ENCODE results near the gene JAZF1.
A peak's percentile ranks its signal among the peaks of the same experiment; 100 is the strongest.

The JAZF1 gene

GRCh38 chr7:28138837-28139236 lies 41.8 kb downstream of the JAZF1 start:
- no peak for DNase-seq (ENCODE audit: low spot score in 2 of 2)
- no peak overlapping the region for H3K27ac Mint-ChIP-seq
- no peak for ATAC-seq
- H3K9me3 Mint-ChIP-seq = no peaks in the 10 kb centered on the region
- no peak overlapping the region for H3K4me3 Mint-ChIP-seq
- peaks cover 37% of the 10 kb centered on the region for H3K4me1 Mint-ChIP-seq
- H3K36me3 Mint-ChIP-seq = no peaks in the 10 kb centered on the region

GRCh38 chr7:28137463-28137862 lies 43.1 kb downstream of the JAZF1 start:
- DNase-seq (ENCODE audit: low spot score in 2 of 2) (no peak), ATAC-seq (no peak)
- no peaks in the 10 kb centered on the region for H3K36me3 Mint-ChIP-seq
- H3K9me3 Mint-ChIP-seq = no peaks in the 10 kb centered on the region
- H3K4me3 Mint-ChIP-seq = no peak overlapping the region
- H3K4me1 Mint-ChIP-seq = peaks cover 40% of the 10 kb centered on the region
- no peak overlapping the region for H3K27ac Mint-ChIP-seq

GRCh38 chr7:28136885-28137284 lies 43.7 kb downstream of the JAZF1 start:
- Mint-ChIP-seq H3K36me3 (no peaks in the 10 kb centered on the region), H3K4me1 (peaks cover 45% of the 10 kb centered on the region), H3K4me3 (no peak overlapping the region), H3K27ac (no peak overlapping the region), H3K9me3 (no peaks in the 10 kb centered on the region)
- DNase-seq (ENCODE audit: low spot score in 2 of 2) (no peak), ATAC-seq (peak; percentile 58)

- peak; percentile 88 for ATAC-seq
- Mint-ChIP-seq H3K27ac (no peak overlapping the region), H3K4me1 (peaks cover 45% of the 10 kb centered on the region), H3K4me3 (no peak overlapping the region), H3K9me3 (no peaks in the 10 kb centered on the region), H3K36me3 (no peaks in the 10 kb centered on the region)
- DNase-seq (ENCODE audit: low spot score in 2 of 2) = no peak
These were observed 44.2 kb downstream of the JAZF1 start for GRCh38 chr7:28136420-28136819.

DNA sequence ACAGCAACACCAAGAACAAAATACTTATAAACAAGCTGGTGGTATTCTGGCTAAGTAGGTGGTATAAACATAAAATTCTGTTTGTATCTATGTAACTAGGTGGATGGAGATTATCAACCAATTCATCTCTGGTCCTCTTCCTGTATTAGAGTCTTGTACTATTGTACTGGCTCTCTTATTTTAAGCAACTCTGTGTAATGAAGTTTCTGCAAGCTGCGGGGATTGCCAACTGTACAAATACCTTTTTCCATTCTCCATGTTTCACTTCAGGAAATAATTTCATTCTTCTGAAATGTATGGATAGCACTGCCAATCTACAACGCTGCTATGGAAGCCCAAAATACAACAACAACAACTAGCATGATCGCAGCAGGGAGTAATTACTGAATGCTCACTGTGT lies 44.8 kb downstream of the JAZF1 start:
- Mint-ChIP-seq H3K27ac (no peak overlapping the region), H3K9me3 (no peaks in the 10 kb centered on the region), H3K4me1 (peaks cover 45% of the 10 kb centered on the region), H3K36me3 (no peaks in the 10 kb centered on the region), H3K4me3 (no peak overlapping the region)
- DNase-seq (ENCODE audit: low spot score in 2 of 2) = no peak
- ATAC-seq = no peak

- H3K9me3 Mint-ChIP-seq = no peaks in the 10 kb centered on the region
- no peak overlapping the region for H3K27ac Mint-ChIP-seq
- H3K36me3 Mint-ChIP-seq = no peaks in the 10 kb centered on the region
- DNase-seq (ENCODE audit: low spot score in 2 of 2) (no peak), ATAC-seq (no peak)
- H3K4me1 Mint-ChIP-seq = peaks cover 45% of the 10 kb centered on the region
- H3K4me3 Mint-ChIP-seq = no peak overlapping the region
These were observed 45.3 kb downstream of the JAZF1 start for GRCh38 chr7:28135315-28135714.

GRCh38 chr7:28133872-28134271 lies 46.7 kb downstream of the JAZF1 start:
- Mint-ChIP-seq H3K4me1 (peaks cover 50% of the 10 kb centered on the region), H3K27ac (no peak overlapping the region), H3K36me3 (no peaks in the 10 kb centered on the region), H3K9me3 (no peaks in the 10 kb centered on the region), H3K4me3 (no peak overlapping the region)
- no peak for DNase-seq (ENCODE audit: low spot score in 2 of 2)
- no peak for ATAC-seq

GRCh38 chr7:28132959-28133870 lies 47.4 kb downstream of the JAZF1 start:
- Mint-ChIP-seq H3K9me3 (no peaks in the 10 kb centered on the region), H3K4me3 (no peak overlapping the region), H3K4me1 (peaks cover 55% of the 10 kb centered on the region), H3K27ac (peak overlapping the region; percentile 18), H3K36me3 (no peaks in the 10 kb centered on the region)
- ATAC-seq (peak; percentile 86), DNase-seq (ENCODE audit: low spot score in 2 of 2) (no peak)

- ATAC-seq (no peak), DNase-seq (ENCODE audit: low spot score in 2 of 2) (no peak)
- Mint-ChIP-seq H3K27ac (no peak overlapping the region), H3K4me3 (no peak overlapping the region), H3K9me3 (no peaks in the 10 kb centered on the region), H3K36me3 (no peaks in the 10 kb centered on the region), H3K4me1 (peaks cover 51% of the 10 kb centered on the region)
These were observed 50.3 kb downstream of the JAZF1 start for GRCh38 chr7:28130277-28130676.

DNA sequence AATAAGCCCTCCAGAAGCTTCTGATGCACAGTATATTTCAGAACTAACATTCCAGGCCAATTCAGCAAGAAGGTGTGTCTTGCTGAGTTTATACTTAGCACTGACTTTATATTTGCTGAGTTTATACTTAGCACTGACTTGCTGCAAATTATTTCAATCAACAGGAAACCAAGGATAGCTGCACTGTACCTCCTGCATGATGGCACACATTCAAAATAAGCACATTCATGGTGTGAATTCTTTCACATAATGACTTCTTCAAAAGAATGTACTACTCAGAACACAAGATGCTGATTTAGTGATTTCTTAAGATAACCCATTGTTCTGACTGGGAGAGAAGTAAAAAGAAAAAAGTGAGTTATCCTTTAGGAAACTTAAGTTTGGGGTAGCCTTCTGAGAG lies 52.0 kb downstream of the JAZF1 start:
- DNase-seq (ENCODE audit: low spot score in 2 of 2) (no peak), ATAC-seq (peak; percentile 71)
- Mint-ChIP-seq H3K27ac (peak overlapping the region; percentile 34), H3K4me1 (peaks cover 60% of the 10 kb centered on the region), H3K9me3 (no peaks in the 10 kb centered on the region), H3K4me3 (no peak overlapping the region), H3K36me3 (no peaks in the 10 kb centered on the region)

DNA sequence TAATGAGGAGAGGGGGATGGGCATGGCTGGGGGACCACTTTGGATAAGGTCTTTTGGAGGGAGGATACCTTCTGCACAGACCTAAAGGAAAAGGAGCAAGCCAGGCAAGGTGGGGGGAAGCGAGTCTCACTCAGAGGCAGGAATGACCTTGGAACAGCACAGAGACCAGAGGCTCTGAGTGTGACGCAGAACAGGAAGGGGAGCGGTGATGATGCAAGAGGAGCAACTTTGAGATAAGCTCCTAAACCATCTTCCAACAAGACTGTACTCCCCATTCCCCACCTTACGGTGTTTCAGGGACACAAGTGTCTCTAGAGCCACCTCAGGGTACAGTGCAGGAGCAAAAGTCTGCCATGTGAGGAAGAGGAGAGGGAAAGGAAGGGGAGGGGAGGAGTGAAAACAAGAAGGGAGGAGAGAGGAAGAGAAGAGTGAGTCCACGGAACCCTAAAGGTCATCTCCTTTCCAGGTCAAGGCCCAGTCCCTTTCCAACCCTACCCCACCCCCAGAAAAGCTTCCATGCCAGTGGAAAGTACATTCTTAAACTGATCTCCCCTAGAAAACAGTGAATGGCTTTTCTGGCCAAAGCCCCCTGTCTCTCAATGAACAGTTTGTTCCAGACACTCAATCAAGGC lies 54.1 kb downstream of the JAZF1 start:
- DNase-seq (ENCODE audit: low spot score in 2 of 2) = no peak
- Mint-ChIP-seq H3K9me3 (no peaks in the 10 kb centered on the region), H3K4me3 (no peak overlapping the region), H3K27ac (no peak overlapping the region), H3K36me3 (no peaks in the 10 kb centered on the region), H3K4me1 (peaks cover 64% of the 10 kb centered on the region)
- ATAC-seq = no peak

GRCh38 chr7:28125431-28126409 lies 54.9 kb downstream of the JAZF1 start:
- Mint-ChIP-seq H3K9me3 (no peaks in the 10 kb centered on the region), H3K4me1 (peaks cover 72% of the 10 kb centered on the region), H3K27ac (no peak overlapping the region), H3K36me3 (no peaks in the 10 kb centered on the region), H3K4me3 (no peak overlapping the region)
- DNase-seq (ENCODE audit: low spot score in 2 of 2) (no peak), ATAC-seq (no peak)

DNA sequence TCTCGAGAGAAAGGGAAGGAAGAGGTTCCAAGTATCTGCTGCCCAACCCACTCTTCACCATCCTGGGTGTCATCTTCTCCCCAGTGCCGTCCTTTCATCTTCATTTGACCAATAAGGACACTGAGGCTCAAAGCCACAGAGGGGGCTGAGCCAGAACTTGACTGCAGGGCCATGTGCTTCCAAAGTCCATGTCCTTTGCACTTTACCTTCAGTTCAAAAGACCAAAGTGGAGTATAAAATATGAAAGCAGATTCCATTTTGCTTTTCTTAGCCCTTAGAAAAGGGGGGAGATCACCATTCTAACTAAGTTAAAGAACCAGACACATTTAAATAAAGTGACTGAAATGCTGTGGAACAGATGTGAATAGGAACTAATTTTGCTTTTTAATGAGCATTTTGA lies 56.2 kb downstream of the JAZF1 start:
- H3K9me3 Mint-ChIP-seq = no peaks in the 10 kb centered on the region
- no peaks in the 10 kb centered on the region for H3K36me3 Mint-ChIP-seq
- H3K27ac Mint-ChIP-seq = peak overlapping the region; percentile 27
- DNase-seq (ENCODE audit: low spot score in 2 of 2) = no peak
- peaks cover 85% of the 10 kb centered on the region for H3K4me1 Mint-ChIP-seq
- no peak overlapping the region for H3K4me3 Mint-ChIP-seq
- ATAC-seq = no peak

GRCh38 chr7:28123752-28124151 lies 56.8 kb downstream of the JAZF1 start:
- peaks cover 83% of the 10 kb centered on the region for H3K4me1 Mint-ChIP-seq
- H3K4me3 Mint-ChIP-seq = peak overlapping the region; percentile 20
- no peaks in the 10 kb centered on the region for H3K36me3 Mint-ChIP-seq
- peak overlapping the region; percentile 27 for H3K27ac Mint-ChIP-seq
- ATAC-seq (peak; percentile 67), DNase-seq (ENCODE audit: low spot score in 2 of 2) (no peak)
- H3K9me3 Mint-ChIP-seq = no peaks in the 10 kb centered on the region

GRCh38 chr7:28121496-28121895 lies 59.1 kb downstream of the JAZF1 start:
- DNase-seq (ENCODE audit: low spot score in 2 of 2) (no peak), ATAC-seq (no peak)
- Mint-ChIP-seq H3K36me3 (no peaks in the 10 kb centered on the region), H3K4me3 (no peak overlapping the region), H3K9me3 (no peaks in the 10 kb centered on the region), H3K4me1 (peaks cover 71% of the 10 kb centered on the region), H3K27ac (no peak overlapping the region)
